SKM-1 treated with dmso at 0.1 percent for 144 hours (cell line): ENCODE measurements around the gene BMPR1A.
"Not testable (repeated sequence)": the region's sequence is repeated elsewhere in the genome, so short reads cannot be mapped to it uniquely, and the experiment has no call there.

ENCODE experiments used
- DNase-seq: peaks from one replicate; lab custom pipeline; 2025; ENCODE audit not compliant: unreplicated experiment; lab: John Stamatoyannopoulos, UW

BMPR1A gene

DNA sequence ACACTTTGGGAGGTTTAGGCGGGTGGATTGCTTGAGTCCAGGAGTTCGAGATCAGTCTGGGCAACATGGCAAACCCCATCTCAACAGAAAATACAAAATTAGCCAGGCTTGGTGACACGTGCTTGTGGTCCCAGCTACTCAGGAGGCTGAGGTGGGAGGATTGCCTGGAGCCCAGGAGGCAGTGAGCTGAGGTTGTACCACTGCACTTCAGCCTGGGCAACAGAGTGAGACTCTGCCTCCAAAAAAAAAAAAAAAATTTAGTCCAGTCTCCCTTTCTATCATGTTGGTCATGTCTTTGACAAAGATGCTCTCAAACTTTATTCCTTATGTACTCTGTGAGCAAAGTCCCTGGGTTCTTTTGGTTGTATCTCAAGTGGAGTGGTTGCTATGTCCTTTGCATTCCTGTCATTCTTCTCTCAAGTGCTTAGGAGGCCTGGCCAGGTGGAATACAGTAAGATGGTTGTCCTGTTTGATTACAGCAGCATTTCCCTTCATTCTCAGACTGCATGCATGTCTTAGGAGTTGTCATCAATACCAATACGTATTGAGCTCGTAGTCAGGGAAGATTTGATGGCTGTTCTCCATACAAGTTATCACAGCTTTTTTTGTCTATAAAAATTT lies 115.3 kb downstream of the BMPR1A start:
- DNase-seq = no peak

DNA sequence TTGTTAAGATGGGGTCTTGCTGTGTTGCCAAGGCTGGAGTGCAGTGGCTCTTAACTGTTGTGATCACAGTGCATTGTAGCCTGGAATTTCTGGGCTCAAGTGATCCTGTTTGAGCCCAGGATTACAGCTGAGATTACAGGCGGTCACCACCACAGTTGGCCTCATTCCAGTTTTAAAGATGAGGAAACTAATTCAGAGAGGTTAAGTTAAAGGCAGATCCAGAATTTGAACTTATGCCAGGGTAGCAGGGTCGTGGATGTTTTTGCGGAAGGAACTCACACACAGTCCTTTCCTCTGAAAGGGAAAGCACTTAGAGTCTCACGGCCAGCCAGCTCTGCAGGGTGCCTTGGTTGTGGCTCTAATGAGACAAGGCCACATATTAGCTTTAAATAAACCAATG lies 116.3 kb downstream of the BMPR1A start:
- peak; percentile 84 for DNase-seq

DNA sequence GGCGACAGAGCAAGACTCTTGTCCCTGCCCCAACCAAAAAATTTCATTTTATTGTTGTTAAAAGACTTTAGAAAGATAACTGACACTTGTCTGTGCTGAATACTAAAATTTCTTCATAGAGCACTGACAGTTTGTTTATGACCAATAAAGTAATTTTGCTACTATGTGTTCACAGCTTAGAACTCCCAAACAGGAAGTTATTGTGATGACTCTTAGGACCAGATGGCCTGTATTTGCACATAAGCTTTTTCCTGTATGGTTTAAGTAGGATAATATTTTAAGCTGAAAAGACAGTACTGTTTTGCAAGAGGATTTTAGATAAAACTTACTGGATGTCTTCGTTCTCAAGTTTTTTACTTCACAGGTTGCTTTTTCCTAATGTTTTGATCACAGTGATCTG lies 120.3 kb downstream of the BMPR1A start:
- peak; percentile 40 for DNase-seq

DNA sequence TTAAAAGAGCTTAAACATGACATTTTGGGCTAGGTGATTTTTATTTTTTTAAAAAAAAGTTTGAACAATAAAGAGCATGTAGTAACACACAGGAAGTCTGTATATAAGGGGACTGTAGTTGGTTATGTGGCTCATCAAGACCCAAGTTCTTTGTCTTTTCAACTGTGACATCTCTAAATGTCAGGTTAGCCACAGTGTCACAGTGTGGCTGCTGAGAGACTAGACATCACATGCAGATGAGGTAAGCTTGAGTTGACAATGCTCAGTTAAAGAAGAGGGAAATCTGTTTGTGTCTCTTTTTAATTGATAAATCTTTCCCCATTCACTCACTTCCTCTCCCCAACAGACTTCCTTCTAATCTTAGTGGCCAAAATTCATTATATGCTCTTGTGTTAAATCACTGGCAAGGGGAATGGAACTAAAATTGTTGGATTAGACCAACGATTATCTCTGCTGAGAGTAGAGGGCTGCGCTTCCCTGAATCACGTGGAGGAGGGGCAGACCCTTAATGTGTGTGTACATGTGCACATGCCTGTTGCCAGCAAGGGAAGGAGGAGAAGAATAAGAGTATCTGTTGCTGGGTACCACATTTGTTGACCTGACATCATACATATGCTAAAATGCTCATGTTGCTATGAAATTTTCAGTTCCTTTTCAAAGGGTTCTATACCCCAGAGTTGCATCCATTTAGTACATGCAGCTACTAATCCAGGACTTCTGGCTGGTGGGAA lies 122.7 kb downstream of the BMPR1A start:
- DNase-seq = no peak

DNA sequence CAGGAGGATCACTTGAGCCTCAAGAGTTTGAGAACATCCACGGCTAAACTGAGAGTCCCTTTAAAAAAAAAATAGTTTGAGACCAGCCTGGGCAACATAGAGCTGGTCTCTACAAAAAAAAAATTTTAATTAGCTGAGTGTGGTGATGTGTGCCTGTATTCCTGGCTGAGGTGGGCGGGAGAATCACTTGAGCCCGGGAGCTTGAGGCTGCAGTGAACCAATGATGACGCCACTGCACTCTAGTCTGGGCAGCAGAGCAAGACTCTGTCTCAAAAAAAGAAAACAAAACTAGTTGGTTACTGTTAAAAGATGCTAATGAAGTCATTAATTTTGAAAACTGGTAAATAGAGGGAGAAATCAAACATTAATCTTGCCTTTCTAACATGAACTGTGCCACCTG lies 124.6 kb downstream of the BMPR1A start:
- no peak for DNase-seq

DNA sequence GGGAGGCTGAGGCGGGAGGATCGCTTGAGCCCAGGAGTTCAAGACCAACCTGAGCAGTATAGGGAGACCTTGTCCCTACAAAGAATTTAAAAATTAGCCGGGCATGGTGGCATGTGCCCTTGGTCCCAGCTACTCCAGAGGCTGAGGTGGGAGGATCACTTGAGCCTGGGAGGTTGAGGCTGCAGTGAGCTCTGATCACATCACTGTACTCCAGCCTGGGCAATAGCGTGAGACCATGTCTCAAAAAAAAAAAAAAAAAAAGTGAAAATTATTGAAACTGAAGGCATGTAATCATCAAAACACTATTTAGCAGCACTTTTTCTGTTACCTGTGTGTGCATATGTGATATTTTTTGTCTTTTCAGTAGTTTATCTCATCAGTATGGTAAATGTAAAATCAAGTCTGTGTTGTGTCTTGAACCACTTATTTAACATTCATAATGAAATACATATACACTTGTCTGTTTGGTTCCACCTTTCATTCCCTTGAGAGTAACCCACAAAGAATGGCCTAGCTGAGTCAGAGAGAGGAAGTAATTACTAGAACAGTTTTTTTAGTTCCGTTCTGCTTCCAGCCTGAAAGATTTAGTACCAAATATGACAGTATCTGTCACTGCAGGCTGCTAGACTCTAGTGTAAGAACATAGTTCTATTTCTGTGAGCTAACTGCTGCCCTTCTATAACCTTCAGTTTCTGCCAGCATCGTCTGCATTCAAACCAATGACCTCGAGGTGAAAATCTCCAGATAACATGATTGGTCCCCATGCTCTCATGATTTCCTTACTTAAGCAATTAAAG lies 132.4 kb downstream of the BMPR1A start:
- DNase-seq = peak; percentile 87

DNA sequence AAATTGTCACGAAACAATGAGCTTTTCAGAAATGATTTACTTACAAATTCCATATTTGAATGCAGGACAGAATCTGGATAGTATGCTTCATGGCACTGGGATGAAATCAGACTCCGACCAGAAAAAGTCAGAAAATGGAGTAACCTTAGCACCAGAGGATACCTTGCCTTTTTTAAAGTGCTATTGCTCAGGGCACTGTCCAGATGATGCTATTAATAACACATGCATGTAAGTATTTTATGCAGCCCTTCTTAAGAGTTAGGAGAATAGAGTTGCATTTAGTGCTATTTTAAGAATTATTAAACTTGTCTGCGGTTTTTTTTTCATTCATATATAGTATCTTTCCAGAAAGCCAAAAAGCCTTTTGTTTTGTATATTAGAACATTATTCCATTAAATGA lies 133.6 kb downstream of the BMPR1A start:
- DNase-seq = no peak

DNA sequence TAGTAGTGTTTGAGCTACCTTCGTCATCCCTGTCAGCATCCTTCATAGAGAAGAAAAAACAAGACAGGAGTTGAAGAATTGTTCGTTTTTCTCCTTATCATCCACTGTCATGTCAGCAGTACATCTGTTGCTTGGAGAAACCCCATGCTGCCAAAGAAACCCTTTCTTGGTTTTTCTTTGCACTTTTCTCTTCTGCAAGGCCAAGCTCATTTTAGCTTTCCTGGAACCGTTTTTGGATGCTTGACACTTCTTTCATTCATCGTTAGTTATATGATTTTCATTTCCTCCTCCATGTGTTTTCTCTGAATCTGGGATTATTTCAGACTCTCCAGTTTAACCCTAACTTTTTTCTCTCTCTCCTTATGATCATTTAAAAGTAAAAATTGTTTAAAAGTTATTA lies 142.1 kb downstream of the BMPR1A start:
- no peak for DNase-seq

DNA sequence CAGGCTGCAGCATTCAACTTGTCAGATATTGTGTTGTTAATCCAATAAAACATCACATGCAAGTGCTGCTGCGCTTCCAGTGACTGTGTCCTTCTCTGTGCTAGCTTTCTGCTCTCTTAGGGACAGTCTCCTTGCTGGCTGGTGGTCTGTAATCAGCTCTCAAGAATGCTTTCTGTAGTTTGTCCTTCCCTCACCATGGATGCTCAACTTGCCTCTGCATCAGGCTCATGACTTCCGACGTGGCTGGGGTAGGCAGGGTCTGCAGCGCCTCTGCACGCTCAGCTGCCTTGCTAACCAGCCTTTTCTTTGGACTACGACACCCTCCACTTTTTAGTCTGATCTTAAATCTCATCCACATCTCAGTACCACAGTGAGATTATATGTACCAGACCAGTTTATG lies 142.7 kb downstream of the BMPR1A start:
- DNase-seq = no peak

DNA sequence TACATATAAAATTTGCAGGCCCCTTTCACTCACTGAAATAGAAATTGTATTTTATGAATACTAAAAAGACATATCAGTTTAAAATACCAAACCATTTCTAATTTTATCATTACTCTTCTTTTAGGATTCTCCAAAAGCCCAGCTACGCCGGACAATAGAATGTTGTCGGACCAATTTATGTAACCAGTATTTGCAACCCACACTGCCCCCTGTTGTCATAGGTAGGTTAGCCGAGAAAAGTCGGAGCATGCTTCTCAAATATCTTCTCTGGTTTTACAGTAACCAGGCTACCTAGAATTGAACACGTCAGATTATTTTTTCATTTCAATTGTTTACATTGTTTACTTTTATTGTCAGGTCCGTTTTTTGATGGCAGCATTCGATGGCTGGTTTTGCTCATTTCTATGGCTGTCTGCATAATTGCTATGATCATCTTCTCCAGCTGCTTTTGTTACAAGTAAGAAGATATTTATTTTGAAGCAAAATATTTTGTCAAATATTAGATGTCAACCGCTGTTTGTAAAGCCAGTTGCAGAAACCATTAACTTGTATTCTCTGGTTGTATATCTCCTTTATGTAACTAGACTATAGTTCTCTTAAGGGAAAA lies 143.4 kb downstream of the BMPR1A start:
- peak; percentile 33 for DNase-seq

DNA sequence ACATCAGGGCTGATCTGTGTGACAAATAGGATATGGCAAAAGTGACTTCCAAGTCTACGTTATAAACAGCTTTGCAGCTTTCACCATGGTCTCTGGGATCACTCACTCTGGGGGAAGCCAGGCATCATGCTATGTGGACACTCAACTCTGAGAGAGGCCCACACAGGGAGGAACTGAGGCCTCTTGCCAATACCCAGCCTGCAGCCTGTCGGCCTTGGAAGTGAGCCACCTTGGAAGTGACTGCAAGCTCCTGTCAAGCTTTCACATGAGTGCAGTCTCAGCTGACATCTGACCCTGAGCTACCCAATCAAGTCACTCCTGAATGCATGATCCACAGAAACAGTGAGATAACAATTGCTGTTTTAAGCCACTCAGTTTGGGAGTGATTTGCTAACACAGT lies 144.5 kb downstream of the BMPR1A start:
- no peak for DNase-seq

DNA sequence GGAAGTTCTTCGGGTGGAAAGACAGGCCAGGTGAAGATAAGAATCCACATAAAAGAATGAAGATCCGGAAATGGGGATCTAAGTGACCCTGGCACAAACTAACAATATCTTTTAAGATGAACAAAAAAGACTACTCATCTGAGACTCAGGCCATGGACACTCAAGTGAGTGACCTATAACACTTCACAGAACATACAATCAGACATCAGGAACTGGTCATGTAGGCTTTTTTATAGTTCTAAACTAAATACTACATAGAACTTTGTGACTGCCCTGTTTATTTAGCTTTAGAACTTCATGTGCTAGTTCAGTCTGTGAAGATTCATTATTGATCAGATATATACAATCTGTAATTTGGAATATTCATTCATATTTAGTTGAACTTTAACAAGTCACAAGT lies 148.2 kb downstream of the BMPR1A start:
- DNase-seq = no peak

DNA sequence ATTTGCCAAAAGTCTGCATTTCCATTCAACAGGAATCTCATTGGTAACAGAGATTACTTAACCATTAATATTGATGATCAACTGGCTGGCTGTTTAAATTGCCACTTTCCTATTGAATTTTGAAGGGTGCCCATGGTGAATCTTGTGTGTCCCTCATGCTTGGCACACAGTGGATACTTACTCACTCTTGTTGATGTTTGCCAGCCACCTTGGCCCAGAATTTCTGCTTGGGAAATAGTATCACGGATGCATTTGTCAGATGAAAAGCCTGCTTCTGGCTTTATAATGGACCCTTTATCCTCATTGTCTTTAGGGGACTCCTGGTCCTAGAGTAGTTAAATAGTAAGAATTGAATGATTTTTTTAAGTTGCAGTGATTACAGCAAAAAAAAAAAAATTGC lies 149.0 kb downstream of the BMPR1A start:
- DNase-seq = no peak

DNA sequence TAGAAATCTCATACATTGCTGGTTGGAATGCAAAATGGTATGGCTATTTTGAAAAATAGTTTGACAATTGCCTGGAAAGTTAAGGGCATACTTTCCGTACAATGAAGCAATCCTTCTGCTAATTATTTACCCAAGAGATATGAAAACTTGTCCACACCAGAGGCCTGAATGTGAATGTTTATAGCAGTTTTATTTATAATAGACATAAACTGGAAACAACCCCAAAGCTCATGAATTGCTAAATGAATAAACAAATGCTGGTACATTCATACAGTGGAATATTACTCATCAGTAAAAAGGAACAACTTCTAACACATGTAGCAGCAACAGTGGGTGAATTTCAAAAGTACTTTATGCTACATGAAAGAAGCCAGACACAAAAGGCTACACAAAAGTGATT lies 158.3 kb downstream of the BMPR1A start:
- no peak for DNase-seq

DNA sequence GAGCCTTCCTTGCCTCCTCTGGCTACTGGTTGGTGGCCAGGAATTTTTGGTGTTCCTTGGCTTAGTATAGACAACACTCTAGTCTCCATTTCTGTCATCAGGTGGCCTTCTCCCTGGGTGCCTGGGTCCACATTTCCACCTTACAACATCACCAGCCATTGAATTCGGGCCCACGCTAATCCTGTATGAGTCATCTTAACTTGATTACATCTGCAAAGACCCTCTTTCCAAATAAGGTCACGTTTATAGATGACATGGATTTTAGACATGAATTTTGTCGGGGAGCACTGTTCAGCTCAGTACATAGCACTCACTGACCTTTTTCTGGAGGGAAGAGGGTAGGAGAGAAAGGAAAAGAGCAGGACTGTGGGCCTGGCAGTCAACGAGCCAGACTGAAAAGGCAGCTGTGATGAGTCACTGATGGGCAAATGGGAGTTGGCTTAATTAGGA lies 161.6 kb downstream of the BMPR1A start:
- no peak for DNase-seq

DNA sequence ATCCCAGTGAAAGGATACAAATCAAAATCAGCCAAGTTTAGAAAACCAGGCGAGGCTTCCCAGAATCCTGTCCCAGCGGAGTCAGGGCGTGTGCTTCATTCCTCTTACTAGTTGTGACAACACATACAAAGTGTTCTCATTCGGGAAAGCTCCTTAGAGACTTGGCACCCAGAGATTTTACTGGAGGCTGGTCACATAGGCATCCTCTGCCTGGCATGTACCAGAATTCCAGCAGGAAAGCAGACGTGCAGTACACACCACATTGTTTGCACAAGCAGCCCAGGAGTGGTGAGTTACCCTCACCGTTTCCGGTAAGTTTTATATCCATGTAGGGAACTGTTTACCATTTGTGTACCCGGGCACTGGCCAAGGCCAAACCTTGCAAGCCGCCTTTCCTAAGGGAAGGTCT lies 166.1 kb downstream of the BMPR1A start:
- DNase-seq = no peak

DNA sequence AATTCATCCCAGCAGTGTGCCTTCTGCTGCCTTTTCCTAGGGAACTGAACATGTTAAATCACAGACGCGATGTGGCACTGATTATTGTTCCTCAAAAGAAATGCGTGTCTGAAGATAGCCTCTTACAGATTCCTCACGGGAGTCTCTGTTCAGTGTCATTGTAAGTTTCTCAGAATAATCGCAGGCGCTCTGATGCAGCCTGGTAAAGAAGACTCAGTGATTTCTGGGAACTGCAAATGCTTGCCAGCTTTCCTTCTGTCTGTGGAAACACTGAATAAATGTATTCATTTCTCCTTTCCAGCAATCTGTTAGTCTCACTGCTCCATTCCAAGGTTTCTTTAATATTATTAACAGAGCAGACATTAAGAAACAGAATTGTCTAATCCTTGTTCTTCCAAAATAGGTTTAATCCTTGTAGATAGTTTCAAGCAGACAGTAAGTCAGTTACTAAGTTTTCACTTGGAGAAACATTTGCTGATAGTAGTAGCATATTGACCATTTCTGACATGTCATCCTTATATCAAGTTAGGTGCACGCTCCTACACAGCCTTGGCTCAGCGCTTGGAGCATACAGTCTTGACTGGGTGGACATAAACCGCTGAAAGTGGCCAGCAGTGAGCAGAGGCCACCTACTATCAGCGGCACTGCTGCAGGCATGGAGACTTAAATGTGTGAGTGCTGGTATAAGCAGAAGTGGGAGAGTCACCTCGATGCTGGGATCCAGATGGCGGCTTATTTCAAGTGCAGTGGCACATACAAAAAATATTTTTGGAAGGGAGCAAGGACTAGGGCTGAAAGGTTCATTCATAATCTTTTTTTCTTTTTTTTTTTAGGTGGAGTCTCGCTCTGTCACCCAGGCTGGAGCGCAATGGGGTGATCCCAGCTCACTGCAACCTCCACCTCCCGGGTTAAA lies 173.3 kb downstream of the BMPR1A start:
- DNase-seq = no peak

DNA sequence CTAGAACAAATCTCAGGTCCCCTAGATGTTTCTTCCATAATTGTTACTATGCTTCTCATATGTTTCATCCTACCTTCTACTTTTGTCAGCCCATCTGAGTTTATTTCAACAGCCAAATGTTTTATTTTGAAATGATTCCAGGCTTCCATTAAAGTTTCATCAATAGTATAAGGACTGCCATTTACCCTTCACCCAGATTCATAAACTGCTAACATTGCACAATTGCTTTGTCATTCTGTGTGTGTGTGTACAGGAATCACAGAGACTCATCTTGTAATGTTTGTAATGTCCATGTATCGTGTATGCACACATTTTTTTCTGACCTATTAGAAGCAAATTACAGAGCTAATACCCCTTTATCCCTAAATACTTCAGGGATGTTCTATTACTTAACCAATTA lies 175.5 kb downstream of the BMPR1A start:
- DNase-seq = no peak

DNA sequence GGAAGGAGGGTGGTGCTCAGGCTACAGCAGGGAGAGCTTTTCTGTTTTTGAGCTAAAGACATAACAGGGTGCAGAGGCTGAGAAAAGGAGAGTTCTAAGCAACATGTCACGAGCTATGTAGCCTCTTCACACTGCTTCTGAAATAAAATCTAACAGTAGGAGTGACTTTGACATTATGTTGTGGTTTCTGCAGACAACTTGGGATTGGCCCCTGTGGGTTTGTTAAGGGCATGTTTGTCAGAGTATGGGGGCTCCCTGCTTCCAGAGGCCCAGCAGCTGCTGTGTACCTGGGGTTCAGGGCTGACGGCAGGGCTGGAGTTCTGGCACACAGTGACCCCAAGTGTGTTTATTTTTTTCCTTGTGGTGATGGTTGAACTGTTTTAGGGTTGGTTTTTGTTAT lies 176.3 kb downstream of the BMPR1A start:
- no peak for DNase-seq

DNA sequence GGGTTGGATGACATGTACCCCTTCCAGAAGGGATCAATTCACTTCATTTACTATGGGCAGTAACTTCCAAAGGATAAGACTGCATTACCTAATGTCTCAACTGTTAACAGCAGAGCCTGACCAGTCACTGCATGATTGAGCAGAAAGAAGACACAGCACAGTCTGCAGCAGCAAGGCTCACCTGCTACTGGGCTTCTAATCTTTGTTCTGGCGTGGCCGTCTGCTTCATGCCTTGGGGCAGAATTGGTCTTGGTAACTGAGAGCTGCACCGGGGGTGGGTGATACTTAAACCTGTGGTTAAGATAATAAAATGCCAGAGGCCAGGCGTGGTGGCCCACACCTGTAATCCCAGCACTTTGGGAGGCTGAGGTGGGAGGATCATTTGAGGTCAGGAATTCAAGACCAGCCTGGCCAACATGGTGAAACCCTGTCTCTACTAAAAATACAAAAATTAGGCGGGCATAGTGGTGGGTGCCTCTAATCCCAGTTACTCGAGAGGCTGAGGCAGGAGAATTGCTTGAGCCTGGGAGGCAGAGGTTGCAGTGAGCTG lies 177.8 kb downstream of the BMPR1A start:
- DNase-seq = not testable (repeated sequence)
